GM19023 (cell line): ENCODE results near the gene STRIP2.
"Not testable (repeated sequence)": the region's sequence is repeated elsewhere in the genome, so short reads cannot be mapped to it uniquely, and the experiment has no call there.

ENCODE experiments used
- ATAC-seq: cut with Tn5 transposase; IDR thresholded peaks from one replicate; pipeline ENCODE4 v1.9.1; 2021; ENCODE audit warnings: mild to moderate bottlenecking, moderate library complexity; ENCODE audit not compliant: unreplicated experiment

The STRIP2 gene

GRCh38 chr7:129493555-129493954 is 59.3 kb downstream of the STRIP2 start:
- no peak for ATAC-seq

GRCh38 chr7:129494041-129494440 is 59.8 kb downstream of the STRIP2 start:
- peak; percentile 90 for ATAC-seq

DNA sequence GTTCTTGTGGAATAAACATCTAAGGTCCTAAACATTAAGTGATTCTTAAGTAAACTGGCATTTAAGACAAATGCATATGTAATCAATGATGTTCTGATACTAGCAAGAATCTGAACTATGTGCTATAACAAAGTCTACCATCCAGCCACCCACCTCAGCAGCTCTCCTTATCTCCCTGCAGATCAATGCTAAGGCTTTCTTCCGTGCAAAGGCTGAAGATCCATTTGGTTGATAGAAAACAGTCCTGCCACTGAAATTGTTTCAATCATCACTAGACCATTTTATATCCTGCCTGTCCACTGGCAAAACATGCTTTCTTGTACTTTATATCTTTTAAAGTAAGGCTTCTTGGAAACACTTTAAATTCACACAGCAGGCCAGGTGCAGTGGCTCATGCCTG is 61.8 kb downstream of the STRIP2 start:
- no peak for ATAC-seq

DNA sequence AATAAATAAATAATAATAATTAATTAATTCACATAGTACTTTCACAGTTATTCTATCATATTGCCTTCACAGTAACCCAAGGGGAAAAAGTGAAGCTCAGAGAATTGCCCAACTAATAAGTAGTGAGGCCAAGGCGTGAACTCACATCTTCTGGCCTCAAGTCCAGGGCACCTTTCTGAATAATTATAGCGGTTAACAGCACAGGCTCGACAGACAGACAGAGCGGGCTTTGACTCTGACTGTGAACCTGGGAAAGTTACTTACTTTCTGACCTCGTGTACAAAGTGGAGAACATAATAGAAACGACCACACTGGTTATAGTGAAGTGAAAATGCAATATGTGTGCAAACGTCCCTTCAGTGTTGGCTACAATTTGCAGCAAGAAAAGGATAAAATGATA is 62.4 kb downstream of the STRIP2 start:
- ATAC-seq: no peak

GRCh38 chr7:129497156-129497555 is 62.9 kb downstream of the STRIP2 start:
- ATAC-seq: no peak

- no peak for ATAC-seq
These were observed 63.8 kb downstream of the STRIP2 start for GRCh38 chr7:129498021-129498420.

DNA sequence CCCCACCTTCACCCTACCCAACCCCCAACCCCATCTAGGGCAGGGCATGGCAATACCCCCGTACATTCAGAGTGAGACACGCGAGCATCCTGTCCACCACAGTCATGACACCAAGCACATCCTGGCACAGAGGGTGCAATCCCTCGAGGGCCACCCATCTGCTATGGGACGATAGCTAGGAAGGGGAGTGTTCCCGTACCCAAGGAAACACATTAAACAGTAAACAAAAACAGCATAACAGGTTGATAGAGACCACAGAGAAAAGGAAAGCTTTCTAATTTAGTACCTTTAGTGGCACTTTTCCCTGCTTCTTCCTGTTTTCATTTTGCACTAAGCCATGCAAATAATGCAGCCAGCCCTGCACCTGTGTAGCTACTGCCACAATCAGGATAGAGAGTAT is 65.8 kb downstream of the STRIP2 start:
- ATAC-seq: no peak

DNA sequence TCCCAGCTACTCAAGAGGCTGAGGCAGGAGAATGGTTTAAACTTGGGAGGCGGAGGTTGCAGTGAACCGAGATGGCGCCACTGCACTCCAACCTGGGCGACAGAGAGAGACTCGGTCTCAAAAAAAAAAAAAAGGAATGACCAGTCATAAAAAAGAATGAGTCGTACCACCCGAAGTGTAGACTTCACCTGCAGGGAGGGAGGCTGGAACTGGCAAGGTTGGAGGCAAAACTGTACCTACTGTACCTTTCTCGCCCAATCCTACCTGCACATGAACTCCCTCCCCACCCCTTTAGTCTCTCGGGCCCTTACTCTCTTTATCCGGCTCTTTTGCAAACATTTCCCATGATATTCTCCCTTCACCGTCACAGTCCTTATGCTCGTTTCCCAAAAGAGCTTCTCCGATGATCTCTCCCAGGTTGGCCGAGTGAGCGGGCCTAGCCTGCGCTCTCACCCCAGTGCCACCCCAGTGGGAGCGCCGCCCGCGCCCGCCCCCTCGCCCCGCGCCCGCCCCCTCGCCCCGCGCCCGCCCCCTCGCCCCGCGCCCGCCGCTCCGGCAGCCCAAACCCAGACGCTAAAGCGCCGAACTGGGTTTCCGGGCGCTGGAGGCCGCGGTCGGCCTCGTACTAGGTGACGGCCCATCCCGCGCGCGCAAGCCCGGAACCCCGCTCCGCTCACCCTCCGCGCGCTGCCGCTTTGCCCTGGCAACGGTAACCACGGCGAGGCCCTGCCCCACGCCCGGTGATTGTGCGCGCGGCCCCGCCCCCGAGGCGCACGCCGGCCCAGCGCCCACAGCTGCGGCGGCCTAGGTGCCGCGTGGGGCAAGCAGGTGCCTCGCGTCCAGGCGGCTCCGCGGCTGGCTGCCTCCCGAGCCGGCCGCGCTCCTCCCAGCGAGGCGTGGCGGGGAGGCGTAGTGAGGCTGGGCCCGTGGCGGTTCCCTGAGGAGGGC is 67.8 kb downstream of the STRIP2 start, which contains the start of gene SMKR1:
SMKR1 (plus strand) TSS at position 772 of the 948 bp plus-strand sequence. CDS start 294 bp downstream, outside the sequence.
- peak; percentile 76 for ATAC-seq

GRCh38 chr7:129502708-129503685 is 68.8 kb downstream of the STRIP2 start:
- ATAC-seq: peak; percentile 15

GRCh38 chr7:129503725-129504124 is 69.5 kb downstream of the STRIP2 start:
- no peak for ATAC-seq

DNA sequence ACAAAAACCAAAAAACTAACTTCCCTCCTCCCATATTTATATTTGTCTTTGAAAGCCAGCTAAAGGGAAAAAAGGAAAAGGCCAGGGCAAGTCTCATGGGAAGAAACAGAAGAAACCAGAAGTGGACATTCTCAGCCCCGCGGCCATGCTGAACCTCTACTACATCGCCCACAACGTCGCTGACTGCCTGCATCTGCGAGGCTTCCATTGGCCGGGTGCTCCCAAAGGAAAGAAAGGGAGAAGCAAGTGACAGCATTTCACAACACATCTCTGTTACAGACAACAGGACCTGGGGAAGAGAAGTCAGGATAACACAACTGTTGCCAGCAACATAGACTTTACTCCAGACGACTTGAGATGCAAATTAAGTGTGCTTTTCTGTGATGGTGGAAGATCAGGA is 78.0 kb downstream of the STRIP2 start:
- ATAC-seq: no peak

- ATAC-seq: no peak
These were observed 79.3 kb downstream of the STRIP2 start for GRCh38 chr7:129513546-129513945.

GRCh38 chr7:129514683-129515082 is 80.5 kb downstream of the STRIP2 start:
- no peak for ATAC-seq

DNA sequence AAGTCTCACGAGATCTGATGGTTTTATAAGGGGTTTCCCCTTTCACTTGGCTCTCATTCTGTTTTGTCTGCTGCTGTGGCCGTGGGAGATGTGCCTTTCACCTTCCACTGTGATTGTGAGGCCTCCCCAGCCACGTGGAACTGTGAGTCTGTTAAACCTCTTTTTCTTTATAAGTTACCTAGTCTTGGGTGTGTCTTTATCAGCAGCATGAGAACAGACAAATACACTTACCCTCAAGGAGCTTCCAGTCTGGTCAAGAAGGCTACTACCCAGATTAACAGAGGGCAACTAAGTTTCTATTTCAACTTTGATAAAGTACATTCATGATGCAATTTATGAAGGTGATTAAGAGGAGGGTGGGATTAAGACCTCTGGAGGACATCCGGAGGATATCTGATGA is 81.1 kb downstream of the STRIP2 start:
- no peak for ATAC-seq

- no peak for ATAC-seq
These were observed 83.7 kb downstream of the STRIP2 start for GRCh38 chr7:129517931-129518330.

DNA sequence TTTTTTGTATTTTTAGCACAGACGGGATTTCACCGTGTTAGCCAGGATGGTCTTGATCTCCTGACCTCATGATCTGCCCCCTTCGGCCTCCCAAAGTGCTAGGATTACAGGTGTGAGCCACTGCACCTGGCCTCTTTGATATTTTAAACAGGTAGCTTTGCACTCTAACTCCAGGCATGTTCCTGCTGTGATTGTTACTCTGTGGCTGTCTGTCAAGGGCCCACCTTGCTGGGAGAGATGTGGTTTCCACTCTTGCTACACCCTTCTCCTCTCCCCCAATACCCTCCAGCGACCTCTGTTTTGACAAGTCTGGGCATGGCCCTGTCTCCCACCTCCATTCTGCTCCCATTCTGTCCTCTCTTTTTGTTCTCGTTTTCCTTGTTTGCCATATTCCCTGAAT is 85.2 kb downstream of the STRIP2 start:
- ATAC-seq: no peak

GRCh38 chr7:129522088-129522970 is 88.1 kb downstream of the STRIP2 start:
- no peak for ATAC-seq

GRCh38 chr7:129522971-129523340 is 88.7 kb downstream of the STRIP2 start:
- no peak for ATAC-seq

DNA sequence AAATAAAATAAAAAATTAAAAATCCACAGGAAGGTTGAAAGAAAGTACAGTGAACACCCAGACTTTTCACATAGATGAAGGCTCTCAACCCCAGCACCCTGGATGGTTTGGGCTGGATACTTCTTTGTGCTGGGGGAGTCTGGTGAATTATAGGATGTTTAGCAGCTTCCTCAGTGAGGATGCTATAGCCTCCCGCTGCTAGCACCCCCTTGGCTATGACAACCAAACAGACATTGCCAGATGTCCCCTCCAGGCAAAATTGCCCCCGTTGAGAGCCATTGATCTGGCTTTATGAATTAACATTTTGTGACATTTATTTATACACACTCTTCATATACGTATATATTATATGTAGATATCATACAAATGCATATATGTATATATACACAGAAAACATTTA is 89.7 kb downstream of the STRIP2 start:
- no peak for ATAC-seq

GRCh38 chr7:129524405-129524804 is 90.2 kb downstream of the STRIP2 start:
- ATAC-seq: not testable (repeated sequence)
